Islet of Langerhans (tissue), 1 donor: ENCODE measurements around the gene SLC8B1.

Experiments
- FAIRE-seq: peaks from one replicate; lab custom pipeline; 2011; peaks lifted over from hg19 to GRCh38; lab: Jason Lieb, UNC

SLC8B1 gene

DNA sequence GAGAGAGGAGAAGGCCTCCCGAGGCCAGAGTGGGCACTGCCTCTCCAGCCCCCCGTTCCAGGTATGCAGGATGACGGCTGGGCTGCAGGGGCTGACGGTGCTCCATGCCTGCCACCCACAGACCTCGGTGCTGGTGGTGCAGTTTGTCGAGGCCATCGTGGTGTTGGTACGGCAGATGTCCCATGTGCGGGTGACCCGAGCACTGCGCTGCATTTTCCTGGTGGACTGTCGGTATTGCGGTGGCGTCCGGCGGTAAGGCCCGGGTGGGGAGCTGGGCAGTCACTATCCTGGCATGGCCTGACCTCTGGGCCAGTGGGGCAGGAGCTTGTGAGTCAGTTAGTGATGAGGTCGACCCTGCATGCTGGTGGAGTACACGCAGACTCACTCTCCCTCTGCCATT is 66.3 kb downstream of the SLC8B1 start:
- no peak for FAIRE-seq

DNA sequence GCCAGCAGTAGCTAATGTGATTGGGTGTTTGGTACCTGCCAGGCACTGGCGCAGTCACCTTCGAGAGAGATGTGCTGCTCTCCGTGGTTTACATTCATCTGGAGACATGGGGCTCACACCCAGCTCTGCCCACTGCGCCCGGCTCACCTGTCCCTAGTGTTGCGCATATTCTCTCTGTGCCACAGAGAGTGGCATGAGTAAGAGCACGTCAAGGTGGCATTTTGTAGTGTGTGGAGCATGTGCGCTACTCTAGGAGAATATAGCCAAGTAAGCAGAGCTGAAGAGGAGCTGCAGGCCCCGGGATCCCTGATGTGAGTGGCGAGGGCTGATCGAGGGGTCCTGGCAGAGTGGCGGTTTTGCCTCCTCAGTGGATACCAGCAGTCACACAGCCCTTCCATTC is 66.8 kb downstream of the SLC8B1 start:
- no peak for FAIRE-seq

DNA sequence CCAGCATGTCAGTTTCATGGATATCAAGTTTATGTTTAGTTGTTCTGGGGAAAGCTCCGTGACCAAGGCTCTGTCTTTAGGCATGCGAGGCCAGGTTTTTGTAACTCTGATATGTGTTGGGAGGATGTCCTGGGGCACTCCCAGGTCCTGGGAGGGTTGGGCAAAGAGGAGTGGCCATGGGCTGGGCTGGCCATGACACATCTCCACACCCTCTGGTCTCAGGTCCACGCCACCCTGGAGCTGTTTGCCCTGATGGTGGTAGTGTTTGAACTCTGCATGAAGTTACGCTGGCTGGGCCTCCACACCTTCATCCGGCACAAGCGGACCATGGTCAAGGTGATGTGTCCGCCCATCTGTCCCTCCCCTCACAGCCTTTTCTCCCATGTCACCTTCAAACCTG is 67.3 kb downstream of the SLC8B1 start:
- FAIRE-seq: no peak

DNA sequence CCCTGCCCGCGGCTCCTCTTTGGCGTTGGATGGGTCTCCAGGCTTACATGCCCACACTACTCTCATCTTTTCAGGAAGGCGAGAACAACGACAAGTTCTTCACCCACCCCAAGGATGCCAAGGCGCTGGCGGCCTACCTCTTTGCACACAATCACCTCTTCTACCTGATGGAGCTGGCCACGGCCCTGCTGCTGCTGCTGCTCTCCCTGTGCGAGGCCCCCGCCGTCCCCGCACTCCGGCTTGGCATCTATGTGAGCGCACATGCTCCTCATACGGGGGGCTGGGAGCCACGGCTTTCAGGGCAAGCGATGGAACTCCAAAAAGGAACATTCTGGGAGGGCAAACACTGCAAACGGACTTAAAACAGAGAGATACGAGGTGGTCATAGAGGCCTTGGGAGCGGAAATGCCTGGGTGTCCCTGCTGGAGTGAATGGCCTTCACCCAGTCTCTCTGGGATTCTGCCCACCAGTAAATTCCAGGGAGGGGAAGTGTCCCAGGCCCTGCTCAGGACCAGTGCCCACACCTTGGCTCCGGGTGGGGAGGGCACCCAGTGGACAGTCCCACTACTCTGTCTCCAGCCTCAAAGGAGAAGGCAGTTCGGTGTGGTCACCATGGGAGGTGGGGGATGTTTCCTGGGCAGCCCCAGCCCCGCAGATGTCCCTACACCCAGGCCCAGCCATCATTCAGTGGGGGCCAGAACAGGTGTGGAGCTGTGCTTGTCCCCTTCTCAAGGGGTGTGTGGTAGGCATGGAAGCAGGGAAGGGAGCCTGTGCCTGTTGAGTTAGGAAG is 68.6 kb downstream of the SLC8B1 start:
- FAIRE-seq: no peak

DNA sequence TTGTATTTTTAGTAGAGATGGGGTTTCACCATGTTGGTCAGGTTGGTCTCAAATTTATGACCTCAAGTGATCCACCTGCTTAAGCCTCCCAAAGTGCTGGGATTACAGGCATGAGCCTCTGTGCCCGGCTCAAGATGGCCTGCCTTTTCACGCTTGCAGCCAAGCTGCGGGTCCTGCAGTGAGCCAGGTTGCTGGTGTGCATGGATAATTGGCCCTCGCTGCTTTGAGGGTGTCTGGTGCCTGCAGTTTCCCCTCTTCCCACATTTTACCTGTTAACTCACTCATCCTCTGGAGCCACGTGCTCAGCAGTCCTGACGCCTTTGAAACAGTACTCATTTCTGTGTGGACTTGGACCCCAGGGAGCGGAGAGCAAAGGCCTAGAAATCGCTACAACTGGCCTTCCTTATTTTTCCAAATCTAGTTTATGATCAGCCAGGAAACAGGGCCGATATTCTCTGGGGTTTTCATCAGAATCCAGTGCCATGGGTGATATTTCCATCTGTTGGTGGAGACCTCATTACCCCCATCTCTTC is 71.4 kb downstream of the SLC8B1 start:
- FAIRE-seq: no peak

DNA sequence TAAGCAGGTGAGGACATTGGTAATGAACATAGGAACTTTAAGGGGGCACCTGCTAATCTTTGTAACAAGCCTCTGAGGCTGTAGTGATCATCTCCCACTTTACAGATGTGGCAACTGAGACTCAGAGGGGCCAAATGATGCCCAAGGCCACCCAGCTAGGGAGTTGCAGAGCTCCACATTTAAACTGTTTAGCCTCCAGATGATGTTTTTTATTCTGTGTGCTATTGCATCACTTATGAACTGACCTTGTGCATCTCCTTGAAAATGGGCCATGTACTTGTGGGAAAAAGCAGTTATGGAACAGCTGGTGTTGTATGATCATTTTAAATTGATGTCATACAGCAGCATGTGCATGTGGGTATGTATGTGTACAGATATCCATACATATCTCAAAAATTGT is 72.2 kb downstream of the SLC8B1 start:
- no peak for FAIRE-seq

DNA sequence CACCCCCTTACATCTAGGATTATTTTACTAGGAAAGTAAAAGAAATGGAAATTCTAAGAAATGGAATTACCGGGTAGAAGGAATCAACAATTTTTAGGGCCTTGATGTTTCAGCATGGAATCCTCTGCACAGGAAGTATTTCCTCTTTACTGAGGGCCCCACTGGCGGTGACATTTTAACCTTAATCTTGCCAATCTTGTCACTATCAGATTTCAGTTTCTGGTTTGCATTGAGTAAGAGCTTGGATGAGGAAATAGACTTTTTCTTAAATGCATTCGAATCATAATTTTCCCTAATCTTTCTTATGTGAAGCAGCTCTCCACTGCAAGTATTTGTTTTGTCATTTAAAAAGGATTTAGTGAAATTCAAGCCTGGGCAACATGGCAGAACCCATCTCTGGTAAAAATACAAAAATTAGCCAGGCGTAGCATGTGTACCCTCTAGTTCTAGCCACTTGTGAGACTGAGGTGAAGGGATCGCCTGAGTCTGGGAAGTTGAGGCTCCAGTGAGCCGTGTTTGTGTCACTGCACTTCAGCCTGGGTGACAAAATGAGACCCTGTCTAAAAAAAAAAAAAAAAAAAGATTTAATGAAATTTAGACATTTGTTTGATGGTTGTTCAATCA is 73.0 kb downstream of the SLC8B1 start:
- no peak for FAIRE-seq

DNA sequence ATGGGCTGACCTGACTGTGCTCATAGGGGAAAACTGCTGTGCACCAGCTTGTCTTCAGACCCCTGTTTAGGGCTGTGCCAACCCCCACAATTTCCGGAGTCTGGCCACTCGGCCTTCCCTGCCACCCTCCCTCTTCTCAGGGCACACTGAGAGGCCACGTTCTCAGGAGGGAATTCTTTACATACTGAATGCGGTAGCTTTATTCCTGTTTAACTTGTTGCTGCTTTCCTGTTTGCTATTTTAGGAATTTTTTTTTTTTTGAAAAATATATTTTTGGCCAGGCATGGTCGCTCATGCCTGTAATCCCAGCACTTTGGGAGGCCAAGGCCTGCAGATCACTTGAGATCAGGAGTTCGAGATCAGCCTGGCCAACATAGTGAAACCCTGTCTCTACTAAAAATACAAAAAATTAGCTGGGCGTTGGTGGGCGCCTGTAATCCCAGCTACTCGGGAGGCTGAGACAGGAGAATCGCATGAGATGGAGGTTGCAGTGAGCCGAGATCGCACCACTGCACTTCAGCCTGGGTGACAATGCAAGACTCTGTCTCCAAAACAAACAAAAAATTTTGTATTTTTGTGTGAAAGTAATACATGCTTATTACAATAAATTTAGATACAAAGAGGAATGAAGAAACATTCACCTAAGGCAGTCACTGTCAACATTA is 74.1 kb downstream of the SLC8B1 start:
- no peak for FAIRE-seq

DNA sequence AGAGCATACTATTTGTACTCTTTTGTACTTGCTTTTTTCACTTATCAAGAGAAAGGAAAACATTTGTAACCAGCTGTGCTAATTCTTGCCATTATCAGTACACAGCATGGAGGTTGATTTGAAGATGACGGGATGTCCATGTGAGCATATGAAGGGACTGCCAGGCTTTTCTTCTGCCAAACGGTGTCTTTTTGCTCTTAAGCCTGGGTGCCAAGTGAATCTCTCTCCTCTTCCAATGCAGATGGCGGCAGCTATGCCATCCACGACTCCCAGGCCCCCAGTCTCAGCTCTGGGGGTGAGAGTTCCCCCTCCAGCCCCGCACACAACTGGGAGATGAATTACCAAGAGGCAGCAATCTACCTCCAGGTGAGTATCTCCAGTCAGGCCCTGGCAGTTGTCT is 74.8 kb downstream of the SLC8B1 start:
- no peak for FAIRE-seq

DNA sequence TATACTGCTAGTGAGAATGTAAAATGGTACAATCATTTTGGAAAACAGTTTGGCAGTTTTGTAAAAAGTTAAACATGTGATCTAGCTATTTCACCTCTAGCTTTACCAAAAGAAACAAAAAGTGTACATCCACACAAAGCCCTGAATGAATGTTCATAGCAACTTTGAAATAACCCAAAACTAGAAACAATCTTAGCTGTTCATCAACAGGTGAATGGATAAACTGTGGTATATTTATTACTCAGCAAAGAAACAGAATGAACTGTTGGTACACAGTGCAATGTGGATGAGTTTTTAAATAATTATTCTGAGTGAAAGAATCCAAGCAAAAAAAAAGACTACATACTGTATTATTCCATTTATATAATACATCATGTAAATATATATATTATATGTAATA is 77.3 kb downstream of the SLC8B1 start:
- peak; percentile 24 for FAIRE-seq

DNA sequence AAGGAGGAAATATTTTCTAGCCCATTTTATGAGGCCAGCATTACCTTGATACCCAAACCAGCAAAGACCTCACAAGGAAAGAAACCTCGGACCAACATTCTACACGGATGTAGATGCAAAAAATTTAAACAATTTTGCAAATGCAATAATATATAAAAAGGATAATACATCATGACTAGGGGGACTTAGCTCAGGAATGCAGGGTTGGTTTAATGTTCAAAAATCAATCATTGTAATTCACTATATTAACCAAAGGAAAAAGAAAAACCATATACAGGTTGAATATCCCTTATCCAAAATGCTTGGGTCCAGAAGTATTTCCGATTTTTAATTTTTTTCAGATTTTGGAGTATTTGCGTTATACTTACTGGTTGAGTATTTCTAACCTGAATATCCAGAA is 80.6 kb downstream of the SLC8B1 start:
- no peak for FAIRE-seq

DNA sequence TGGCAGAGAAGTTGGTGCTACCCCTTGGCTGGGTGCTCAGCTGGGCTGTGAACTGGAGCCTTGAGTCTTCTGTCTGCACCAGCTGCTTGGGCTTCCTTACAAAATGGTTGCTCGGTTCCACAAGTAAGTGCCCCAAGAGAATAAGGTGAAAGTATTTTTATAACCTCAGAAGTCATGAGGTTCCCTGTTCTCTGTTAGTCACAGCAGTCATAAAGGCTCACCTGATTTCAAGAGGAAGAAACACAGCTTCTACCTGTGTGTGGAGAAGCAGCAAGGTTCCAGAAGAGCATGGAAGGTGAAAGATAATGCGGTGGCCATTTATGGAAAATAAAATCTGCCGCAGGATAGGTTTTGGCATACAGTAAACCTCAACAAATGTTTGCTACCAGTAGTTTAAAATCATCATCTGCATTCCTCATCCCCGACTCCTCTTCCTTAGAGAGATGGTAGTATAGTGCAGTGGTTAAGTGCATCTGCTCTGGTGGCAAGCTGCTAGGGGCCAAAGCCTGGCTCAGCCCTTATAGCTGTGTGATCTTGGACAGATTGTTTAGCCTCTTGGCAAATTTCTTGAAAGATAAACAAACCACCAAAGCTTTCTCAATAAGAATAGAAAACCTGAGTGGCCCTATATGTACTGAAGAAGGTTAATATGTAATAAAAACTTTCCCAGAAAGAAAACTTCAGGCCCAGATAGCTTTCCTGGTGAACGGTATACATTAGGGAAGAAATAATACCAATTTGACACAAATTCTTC is 81.2 kb downstream of the SLC8B1 start:
- FAIRE-seq: no peak

DNA sequence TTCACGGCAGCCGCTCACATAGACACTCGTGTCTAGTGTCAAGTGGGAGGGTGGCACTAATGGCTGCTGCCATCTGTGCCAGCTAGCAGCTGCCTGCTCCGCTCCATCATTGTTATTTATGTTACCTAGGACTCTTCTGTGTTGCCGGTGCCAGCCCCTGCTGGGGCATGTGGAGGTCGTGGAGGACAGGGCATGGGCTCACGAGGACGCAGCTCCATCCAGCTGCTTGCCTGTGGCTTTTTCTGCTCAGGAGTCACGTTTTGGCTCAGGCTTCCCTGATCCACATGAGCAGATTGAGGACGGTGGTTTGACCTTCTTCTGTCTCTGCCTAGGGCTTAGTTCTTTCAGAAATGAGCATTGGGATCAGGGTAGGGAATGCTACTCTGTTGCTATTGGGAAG is 82.4 kb downstream of the SLC8B1 start:
- FAIRE-seq: no peak

DNA sequence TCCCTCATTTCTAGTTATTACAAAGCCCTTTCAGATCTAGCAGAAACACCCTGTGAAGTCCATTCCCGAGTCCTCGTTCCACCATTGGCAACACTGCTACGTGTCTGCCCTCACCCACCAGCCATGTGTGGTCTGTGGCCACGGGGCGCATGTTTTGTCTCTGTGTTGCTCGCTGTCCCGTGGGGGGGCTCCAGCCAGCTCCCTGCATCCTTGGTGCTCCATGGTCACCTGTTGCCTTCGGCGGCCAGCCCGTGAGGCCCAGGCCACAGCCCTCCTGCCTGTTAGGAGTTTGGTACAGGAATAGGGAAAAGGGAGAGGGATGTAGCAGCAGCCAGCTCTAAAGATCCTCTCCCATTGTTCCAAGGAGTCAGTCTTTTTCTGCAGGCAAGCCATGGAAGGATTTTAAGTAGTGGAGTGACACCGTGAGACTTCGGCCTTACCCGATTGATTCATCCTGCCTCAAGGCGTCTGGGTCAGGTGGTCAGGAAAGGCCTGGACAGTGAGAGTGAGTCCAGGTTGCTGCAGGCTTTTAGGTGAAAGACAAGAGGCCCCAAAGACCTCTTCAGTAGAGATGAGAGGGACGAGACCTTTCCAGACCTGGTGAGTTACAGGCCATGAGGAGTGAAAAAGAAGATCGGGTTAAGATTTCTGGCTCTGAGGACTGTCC is 83.4 kb downstream of the SLC8B1 start:
- FAIRE-seq: no peak

DNA sequence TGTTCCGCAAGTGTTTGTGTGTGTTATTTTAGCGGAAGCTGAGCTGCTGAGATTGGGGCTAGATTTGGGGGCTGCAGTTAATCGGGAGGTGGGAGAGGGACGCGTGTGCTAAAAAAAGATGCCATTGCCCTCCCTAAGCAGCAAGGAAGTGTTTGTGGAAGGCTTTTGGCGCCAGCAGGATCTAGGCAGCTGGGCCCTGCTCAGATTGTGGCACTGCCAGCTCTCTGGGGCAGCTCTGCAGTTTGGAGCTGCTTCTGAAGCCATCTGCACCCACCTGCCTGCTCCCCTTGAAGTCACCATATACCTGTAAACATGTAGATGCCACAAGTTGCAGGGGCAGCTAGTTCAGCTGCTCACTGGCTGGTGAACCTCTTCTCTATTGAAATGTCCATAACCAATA is 84.9 kb downstream of the SLC8B1 start:
- FAIRE-seq: no peak

DNA sequence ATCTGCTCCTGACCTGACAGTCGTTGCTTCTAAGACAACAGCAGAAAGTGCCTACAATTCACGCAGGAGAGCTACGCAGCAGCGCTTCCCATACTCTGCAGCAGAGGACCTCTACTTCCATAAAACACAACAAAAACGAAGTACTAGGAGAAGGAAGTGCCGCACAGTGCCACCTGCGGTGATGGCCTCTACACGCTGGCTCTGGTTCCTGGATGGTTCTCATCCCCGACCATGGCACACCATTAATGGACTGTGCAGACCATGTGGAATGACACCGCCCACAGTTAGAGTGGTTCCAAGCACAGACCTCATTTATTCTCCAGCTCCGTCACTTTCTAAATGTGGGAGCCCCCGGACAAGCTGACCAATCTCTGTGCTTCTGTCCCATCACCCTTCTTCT is 85.4 kb downstream of the SLC8B1 start:
- FAIRE-seq: no peak

DNA sequence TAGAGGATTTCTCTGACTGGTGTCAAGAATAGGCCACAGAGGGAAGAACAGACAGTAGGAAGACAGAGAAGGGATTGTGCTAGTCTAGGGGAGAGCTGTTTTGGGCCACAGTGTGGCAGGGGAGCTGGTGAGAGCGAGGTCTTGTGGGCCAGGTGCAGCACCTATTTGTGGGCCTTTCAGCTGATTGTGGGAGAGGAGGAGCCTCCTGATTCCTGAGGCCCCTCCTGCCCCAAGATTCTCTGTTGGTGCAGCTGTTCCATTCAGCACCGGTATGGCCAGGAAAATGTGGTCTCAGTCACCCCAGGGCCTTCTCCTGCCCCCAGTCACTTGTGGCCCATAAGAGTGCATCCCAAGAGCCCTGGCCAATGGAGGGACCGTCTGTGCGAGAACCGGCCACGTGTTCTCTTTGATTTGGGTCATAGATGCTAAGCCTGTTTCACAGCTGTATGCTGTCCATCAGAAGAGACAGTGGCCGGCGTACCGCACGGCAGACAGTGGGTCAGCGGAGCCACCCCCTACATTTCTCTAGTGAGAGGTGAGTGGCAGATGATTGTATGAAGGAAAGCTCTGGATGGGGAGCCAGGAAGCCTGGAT is 86.0 kb downstream of the SLC8B1 start:
- no peak for FAIRE-seq
